GM21717 (cell line): Measurements from ENCODE around the gene URAD.

Experiments
- ATAC-seq: cut with Tn5 transposase; IDR thresholded peaks from one replicate; pipeline ENCODE4 v1.9.1; 2021; ENCODE audit warnings: mild to moderate bottlenecking, moderate library complexity; ENCODE audit not compliant: unreplicated experiment

Gene URAD

GRCh38 chr13:27960362-27961226 lies 27.9 kb downstream of the URAD start:
- ATAC-seq, result no peak

DNA sequence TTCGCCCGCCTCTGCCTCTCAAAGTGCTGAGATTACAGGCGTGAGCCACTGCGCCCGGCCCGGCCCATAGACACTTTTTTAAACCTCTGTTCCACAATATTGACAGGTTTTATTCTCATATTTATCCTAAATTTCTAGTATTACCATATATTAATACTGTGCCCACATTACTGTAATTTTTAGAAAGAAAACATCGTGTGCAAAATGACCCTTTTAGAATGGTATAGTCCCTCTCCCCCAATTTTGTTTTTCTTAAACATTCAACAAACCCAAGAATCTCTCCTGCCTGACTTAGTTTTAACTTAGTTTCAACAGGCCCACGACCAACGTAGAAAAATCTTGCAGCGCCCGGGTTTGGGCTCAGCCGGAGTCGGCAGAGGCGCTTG lies 28.5 kb downstream of the URAD start:
- ATAC-seq, result no peak

DNA sequence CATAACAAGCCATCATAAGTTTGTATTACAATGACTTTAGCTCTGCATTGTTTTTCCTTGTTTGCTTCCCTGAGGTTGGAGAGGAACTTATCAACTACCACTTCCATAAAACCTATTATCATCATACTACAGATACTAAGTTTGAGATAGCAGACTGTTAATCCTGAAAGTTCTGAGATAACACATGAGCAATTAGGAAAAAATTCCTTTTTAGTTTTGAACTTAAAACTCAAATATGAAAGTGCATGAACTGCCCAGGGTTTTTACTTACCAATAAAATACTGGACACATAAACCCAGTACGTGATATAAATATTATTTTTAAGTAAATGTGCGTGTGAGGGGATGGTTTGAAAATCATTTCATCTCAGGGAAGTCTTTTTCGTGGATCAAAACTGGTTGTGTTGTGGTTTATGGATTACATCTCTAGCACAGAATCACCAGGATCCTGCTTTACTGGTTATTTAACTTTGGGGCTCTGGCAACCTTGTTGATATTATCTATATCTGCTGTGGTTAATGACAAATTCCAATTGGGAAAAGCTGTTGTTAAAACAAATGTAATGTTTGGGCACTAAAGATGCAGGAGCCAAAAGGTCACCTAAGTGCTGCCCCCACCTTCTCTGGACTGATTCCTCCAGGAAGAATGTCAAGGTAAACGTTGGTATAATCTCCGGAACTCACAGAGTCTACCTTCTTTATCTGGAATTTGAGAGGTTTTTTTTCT lies 31.8 kb downstream of the URAD start:
- no peak for ATAC-seq

GRCh38 chr13:27955014-27955591 lies 33.4 kb downstream of the URAD start:
- no peak for ATAC-seq

DNA sequence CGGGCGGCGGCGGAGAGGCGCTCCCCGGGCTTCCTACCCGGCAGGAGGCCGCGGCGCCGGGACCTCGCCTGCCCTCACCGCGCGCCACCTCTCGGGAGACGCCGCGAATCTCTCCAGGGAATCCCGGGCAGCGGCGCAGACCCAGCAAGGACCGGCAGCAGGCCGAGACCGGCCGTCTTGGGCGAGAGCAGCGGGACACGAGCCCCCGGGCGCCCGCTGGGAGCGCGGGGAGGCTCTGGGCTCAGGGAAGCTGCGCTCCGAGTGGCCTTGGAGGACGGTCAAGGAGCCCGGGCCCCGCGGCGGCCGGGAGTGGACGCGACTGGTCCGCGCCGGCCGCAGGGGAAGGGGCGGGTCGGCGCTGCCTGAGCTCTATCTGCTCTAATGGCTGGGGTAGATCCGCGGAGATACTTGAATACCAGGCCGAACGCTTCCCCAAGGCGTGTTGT lies 34.1 kb downstream of the URAD start:
- ATAC-seq, result peak; percentile 35

DNA sequence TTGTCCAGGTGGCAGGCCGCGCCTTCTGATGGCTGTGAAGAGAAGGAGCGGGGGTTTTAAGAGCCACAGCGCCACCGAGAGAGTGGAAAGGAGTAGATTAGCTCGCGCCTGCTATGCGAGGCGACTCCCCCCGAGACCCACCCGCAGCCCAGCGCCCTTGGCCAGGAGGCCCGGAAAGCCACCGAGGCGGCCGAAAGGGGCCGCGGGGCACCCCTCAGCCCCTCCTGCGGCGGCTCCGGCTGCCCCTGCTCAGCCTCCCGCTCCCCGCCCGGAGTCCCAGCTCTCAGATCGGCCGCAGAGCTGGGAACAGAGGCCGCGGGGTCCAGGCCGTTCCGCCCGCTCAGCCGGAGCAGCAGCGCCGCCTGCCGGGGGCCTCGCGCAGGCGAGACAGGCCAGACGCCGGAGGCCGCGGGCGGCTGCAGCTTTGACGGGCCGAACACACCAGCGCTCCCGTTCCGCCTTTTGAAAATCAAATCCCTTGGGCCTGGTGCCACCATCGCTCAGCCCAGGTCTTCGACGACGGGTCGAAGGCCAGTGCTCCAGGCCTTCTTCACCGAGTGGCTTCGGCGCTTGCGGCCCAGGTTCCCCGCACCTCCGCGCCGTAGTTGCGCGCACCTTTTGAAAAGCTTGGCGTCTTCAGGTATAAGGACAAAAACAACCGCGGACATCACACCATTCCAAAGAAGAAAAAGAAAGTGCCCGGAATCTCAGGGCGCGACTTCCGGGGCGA lies 34.7 kb downstream of the URAD start:
- ATAC-seq, result peak; percentile 88

GRCh38 chr13:27952876-27953675 lies 35.4 kb downstream of the URAD start:
- ATAC-seq, result peak; percentile 9

DNA sequence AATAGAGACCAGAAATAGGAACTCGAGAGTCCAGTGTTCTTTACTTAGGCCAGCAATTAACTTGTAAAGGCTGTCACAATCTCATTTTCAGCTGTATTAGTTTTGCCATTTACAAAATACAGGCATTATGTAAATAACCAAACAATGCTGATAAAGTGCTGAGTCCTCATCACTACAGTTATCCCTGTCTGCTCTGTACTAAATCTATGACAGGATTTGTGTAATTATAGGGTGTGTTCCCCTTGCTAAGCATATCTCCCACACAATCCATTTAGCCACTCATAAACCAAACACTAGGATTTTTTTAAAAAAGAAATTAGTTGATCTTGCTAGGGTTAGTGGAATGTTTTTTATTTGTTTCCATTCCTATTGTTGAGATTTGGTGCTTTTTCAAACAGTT lies 45.5 kb downstream of the URAD start:
- no peak for ATAC-seq

DNA sequence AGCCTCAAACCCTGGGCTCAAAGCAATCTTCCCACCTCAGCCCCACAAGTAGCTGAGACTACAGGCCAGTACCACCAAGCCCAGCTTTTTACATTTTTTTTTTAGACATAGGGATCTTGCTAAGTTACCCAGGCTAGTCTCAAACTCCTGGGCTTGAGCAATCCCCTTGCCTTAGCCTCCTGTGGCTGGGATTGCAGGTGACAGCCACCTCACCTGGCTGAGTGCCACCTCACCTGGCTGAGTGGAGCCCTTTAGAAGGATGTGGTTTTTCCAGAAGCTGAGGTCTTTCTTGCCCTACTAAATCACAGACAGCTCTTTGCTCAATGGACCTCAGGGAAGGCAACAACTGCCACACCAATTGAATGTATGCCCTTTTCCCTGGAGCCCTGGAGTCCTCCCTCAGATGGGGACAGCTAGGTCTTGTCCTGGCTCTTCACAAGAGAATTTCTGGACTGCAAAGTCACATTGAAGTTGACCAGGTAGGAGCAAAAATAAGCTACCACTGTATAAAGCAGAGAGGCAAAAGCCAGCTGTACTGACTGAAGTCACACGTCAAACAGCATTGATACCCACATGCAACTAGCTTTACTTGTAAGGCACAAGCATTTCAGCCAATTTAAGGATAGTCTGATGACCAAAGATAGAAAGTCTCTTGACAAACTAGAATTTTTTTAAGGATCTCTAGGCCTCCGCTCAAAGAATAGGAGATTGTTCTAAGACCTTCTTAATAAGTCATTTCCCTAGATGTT lies 54.7 kb downstream of the URAD start:
- no peak for ATAC-seq

DNA sequence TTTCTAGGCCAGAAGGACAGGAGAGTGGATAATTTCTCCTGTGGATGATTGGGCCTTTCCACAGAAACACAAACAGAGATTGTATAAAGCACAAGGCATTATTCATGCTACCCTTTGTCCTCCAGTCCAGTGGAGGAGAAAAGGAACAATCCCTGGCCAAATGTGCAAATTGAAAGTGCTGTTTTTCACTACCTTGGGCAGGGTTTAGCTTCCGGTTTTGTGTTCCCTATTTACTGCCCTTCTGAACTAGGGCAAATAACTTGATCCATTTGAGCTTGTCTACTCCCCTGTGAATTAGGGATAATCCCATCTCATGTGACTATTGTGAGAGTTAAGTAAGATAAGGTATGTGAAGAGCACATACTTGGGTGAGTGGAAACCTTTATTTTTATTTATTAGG lies 55.4 kb downstream of the URAD start:
- no peak for ATAC-seq

GRCh38 chr13:27929868-27930267 lies 58.6 kb downstream of the URAD start:
- ATAC-seq, result no peak

DNA sequence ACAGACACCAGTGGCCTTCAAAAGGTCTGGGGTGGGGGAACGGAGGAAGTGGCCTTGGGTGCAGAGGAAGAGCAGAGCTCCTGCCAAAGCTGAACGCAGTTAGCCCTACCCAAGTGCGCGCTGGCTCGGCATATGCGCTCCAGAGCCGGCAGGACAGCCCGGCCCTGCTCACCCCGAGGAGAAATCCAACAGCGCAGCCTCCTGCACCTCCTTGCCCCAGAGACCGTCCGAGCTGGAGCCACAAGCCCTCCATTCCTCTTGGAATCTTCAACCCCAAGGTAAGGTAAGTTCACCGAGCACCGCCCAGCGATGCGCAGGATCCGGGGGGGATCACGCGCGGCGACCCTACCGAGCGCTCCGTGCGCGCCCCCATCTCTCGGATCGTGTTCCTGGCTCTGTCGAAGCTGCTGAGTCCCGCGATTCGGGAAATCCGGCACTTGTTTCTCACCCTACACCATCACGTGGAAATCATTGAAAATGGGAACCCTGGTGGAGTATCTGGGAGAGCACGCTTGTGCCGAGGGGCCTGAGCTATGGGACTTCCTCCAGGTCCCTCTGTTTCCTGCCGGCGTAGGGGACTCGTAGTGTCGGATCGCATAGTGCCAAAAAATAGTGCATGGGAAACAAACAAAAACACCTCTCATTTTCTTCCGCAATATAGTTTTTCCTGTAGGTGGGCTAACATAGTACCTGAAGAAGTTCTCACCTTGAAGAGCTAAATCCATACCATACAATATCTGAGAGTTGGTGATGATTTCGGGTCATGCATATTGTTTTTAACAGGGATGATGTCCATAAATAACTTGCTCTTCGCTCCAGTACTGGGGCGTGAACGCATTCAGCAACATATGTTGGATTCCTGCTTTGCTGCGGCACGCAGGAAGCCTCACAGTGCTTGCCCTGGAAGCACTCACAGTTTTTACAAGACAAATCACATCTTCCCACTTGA lies 59.4 kb downstream of the URAD start:
- no peak for ATAC-seq

GRCh38 chr13:27928353-27928804 lies 60.1 kb downstream of the URAD start:
- ATAC-seq, result no peak
